Omental fat pad (tissue), 4 donors: ENCODE data around the gene TECPR2. TPM values are rescaled to one million over a fixed set of nuclear protein-coding genes. Genes with fewer than 3 reads are reported as not detected.

Source experiments
- ATAC-seq: fragments of 150-250 bp; one replicate; pipeline ENCODE4 v1.9.1; 2016; ENCODE audit warnings: mild to moderate bottlenecking, moderate library complexity; ENCODE audit not compliant: low FRiP score
- DNase-seq: peaks from one replicate; pipeline ENCODE4 v3.0.0-alpha.2; 2019; ENCODE audit warnings: low spot score
- total RNA-seq, 4 donors: library from RNA; depleted of rRNA; stranded (reverse); fragments of >200 nt; gene quantifications; one replicate each; pipeline ENCODE4 v1.1.0, GENCODE V29; 2016
- TF ChIP-seq, protein P1 (sequence below), 3 donors: fragments of 450-650 bp; IDR thresholded peaks; one replicate each; pipeline ENCODE4 v1.5.1; 2016 to 2017; ENCODE audit warnings: antibody characterized with exemption in 3 of 3, mild to moderate bottlenecking in 3 of 3, moderate library complexity in 2 of 3

Gene TECPR2
- total RNA-seq, 4 donors from 2014 or later: 12.7 to 46.0 (median 17.9) TPM

DNA sequence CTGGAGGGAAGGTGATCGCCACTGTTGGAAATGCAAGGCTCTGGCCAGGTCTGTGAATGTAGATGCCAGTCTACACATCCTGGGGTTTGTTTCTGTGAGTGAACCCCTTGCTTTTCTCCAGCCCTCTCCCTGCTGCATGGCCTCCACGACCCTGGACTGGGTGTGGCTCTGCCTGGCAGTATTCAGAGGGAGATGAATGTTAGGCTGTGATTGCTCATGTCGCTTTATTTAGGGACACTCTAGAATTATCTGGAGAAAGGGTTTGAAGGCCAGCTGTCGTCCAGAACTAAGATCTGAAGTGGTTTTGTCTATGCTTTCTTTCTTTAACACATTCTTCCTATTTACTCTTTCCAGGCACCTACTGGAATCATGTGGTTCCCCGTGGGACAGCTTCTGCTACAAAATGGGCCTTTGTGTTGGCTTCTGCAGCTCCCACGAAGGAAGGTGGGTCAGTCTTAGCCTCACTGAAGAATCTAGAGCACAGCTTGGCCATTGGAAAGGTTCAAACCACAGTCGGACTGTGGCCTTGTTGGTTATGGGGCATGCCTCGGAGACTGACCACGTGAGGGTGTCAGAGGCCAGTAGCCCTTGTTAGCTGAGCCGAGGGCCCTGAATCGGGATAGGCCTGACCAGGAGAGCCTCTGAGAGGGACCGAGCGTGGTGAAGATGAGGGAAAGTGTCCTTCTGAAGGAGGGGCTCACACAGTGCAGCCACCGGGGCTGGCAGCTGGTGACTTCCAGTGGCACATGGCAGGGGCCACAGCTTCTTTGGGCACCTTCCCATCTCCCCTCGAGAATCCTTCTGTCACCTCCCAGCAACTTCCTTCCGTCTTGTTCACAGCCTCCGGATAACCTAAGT, 87.7 kb downstream of the TECPR2 start:
- TF ChIP-seq, protein P1, sequence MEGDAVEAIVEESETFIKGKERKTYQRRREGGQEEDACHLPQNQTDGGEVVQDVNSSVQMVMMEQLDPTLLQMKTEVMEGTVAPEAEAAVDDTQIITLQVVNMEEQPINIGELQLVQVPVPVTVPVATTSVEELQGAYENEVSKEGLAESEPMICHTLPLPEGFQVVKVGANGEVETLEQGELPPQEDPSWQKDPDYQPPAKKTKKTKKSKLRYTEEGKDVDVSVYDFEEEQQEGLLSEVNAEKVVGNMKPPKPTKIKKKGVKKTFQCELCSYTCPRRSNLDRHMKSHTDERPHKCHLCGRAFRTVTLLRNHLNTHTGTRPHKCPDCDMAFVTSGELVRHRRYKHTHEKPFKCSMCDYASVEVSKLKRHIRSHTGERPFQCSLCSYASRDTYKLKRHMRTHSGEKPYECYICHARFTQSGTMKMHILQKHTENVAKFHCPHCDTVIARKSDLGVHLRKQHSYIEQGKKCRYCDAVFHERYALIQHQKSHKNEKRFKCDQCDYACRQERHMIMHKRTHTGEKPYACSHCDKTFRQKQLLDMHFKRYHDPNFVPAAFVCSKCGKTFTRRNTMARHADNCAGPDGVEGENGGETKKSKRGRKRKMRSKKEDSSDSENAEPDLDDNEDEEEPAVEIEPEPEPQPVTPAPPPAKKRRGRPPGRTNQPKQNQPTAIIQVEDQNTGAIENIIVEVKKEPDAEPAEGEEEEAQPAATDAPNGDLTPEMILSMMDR (IDR thresholded peaks at IDR 0.05): no peak
- no peak for ATAC-seq
- no peak for DNase-seq

DNA sequence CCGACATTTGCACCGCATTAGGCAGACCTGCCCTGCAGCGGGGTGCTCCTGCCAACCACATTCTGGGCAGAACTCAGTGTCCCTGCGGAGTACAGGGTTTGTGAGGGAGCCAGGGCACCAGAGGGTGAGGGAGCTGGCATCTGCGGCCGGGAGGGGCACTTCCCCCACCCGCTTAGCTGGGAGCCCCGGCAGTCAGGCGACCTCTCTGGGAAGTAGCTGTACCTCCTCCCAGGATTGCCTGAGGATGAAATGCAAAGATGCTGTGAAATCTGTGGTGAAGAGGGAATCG, 88.3 kb downstream of the TECPR2 start:
- ATAC-seq: no peak
- no peak for DNase-seq
- TF ChIP-seq, protein P1 (IDR thresholded peaks at IDR 0.05): no peak

DNA sequence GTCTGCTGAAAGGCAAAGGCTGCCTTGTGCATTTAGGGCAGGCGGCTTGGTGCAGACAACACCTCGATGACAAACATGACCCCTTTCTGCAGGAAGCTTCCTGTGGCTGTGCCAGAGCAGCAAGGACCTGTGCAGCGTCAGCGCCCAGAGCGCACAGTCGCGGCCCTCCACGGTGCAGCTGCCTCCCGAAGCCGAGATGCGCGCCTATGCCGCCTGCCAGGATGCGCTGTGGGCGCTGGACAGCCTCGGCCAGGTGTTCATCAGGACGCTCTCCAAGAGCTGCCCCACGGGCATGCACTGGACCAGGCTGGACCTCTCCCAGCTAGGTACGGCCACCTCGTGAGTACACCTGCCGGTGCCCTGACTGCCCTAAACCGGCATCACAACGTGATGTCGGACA, 89.6 kb downstream of the TECPR2 start:
- TF ChIP-seq, protein P1 (IDR thresholded peaks at IDR 0.05): no peak

DNA sequence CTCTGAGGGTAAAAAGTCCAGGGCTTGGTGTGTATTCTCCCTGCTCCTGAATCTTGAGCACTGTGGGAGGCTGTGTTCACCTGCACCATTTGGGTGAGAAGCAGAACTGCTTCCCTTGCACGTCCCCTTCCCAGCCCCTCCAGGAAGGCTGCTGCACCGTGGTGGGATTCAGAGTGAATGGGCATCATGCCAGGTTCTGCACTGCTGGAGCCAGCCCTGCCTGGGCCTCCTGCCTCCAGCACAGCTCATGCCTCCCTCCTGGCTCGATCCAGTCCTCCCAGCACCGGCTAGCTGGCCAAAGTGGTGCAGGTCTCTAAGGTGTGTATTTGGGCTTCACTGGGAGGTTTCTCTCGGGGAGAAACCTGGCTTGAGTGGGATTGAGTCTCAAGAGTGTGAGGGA, 92.0 kb downstream of the TECPR2 start:
- no peak for ATAC-seq
- TF ChIP-seq, protein P1 (IDR thresholded peaks at IDR 0.05): no peak
- DNase-seq: no peak

More for the DNA sequence above, 89.6 kb downstream of the TECPR2 start:
- DNase-seq (no peak), ATAC-seq (no peak)

DNA sequence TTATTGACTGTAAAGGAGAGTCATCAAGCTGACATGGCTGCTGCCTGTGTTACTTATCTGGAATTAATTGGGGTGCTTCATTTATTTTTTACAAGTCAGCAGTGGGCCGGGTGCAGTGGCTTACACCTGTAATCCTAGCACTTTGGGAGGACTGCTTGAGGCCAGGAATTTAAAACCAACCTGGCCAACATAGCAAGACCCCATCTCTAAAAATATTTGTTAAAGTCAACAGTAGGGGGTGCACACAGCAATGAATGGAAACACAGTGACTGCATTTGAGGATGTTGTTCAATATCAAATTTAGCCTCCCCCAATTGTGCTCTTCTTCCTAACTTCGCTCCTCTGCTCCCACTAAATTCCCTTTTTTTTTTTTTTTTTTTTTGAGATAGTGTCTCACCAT, 94.8 kb downstream of the TECPR2 start:
- TF ChIP-seq, protein P1 (IDR thresholded peaks at IDR 0.05): no peak
- DNase-seq (no peak), ATAC-seq (no peak)

DNA sequence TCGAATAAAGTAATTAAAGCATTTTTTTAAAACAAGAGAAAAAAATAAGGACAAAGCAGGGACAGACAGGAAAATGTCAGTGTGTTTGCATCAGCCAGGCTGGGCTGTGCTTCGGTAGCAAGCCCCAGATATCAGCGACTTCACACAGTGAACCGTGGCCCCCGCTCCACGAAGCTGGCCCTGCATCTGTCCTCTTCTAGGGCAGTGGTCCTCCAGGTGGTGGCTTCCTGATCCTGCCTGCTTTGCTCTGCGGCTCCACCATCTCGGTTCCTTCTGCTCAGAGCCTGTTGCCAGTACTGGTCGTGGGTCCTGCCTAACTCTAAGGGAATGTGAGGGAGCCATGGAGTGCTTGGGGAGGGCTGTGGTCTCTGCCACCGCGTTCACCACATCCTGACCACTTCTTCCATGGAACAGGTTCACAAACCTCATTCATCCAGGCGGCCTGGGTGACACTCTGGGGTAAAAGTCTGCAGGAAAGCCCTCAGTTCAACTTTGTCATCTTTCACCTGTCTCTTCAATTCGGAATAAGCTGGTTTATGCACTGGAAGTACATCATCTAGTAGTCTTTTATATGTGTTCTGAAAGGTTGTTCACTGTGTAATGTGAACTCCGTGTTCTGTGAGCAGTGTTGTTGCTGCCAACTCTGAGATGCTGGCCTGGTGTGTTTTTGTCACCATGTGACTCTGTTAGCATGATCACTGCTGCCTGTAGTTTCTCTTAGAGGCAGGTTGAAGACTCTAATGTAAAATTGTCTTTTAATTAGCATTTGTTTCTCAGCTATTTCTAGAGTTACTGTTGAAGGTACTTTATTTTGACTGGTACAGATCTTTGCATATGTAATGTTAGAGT, 99.0 kb downstream of the TECPR2 start:
- no peak for ATAC-seq
- DNase-seq: no peak
- TF ChIP-seq, protein P1 (IDR thresholded peaks at IDR 0.05): no peak
